Placental epithelial cell (primary cell): ENCODE measurements around the gene LTBP1. TPM values are rescaled to one million over a fixed set of nuclear protein-coding genes. Genes with fewer than 3 reads are reported as not detected.

ENCODE experiments used
- small RNA-seq: library from RNA; depleted of rRNA; stranded (forward); fragments of <200 nt; gene quantifications from one replicate; pipeline ENCODE3, GENCODE V24; 2012
- total RNA-seq: library from RNA; depleted of rRNA; stranded (reverse); fragments of >200 nt; gene quantifications from 2 replicates; pipeline ENCODE4 v1.2.3, GENCODE V29; 2012

The LTBP1 gene, protein sequence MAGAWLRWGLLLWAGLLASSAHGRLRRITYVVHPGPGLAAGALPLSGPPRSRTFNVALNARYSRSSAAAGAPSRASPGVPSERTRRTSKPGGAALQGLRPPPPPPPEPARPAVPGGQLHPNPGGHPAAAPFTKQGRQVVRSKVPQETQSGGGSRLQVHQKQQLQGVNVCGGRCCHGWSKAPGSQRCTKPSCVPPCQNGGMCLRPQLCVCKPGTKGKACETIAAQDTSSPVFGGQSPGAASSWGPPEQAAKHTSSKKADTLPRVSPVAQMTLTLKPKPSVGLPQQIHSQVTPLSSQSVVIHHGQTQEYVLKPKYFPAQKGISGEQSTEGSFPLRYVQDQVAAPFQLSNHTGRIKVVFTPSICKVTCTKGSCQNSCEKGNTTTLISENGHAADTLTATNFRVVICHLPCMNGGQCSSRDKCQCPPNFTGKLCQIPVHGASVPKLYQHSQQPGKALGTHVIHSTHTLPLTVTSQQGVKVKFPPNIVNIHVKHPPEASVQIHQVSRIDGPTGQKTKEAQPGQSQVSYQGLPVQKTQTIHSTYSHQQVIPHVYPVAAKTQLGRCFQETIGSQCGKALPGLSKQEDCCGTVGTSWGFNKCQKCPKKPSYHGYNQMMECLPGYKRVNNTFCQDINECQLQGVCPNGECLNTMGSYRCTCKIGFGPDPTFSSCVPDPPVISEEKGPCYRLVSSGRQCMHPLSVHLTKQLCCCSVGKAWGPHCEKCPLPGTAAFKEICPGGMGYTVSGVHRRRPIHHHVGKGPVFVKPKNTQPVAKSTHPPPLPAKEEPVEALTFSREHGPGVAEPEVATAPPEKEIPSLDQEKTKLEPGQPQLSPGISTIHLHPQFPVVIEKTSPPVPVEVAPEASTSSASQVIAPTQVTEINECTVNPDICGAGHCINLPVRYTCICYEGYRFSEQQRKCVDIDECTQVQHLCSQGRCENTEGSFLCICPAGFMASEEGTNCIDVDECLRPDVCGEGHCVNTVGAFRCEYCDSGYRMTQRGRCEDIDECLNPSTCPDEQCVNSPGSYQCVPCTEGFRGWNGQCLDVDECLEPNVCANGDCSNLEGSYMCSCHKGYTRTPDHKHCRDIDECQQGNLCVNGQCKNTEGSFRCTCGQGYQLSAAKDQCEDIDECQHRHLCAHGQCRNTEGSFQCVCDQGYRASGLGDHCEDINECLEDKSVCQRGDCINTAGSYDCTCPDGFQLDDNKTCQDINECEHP (N-terminal part only)
- total RNA-seq: 168 and 265 TPM in 2 replicates

GRCh38 chr2:32946314-32947075 is at the start of gene LTBP1:
LTBP1 (plus strand) TSS chr2:32946953; CDS start chr2:32947325, 372 bp downstream.

Small RNA genes within 50 kb of the gene (small RNA-seq; reads per million reads assigned to genes)
- gene RF00019 (not detected), gene RNA5SP91 (not detected), gene RNA5SP92 (not detected)
